ENCODE measurements around the gene TUT4.

DNA sequence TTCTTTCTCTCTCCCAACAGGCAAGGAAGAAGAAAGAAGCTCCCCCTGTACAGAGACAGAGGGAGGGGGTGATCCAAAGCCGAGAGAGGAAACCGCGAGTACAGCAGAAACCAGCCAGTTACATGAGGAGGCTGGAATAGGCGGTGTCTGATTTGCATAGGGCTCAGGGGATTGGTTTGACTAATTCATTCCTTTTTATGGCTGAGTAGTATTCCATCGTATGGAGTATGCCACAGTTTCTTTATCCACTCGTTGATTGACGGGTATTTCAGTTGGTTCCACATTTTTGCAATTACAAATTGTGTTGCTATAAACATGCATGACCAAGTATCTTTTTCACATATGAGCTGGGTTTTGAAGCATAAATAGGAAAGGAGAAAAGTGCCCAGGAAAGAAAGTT lies 45.8 kb upstream of the TUT4 start:
- TF ChIP-seq, protein P1, sequence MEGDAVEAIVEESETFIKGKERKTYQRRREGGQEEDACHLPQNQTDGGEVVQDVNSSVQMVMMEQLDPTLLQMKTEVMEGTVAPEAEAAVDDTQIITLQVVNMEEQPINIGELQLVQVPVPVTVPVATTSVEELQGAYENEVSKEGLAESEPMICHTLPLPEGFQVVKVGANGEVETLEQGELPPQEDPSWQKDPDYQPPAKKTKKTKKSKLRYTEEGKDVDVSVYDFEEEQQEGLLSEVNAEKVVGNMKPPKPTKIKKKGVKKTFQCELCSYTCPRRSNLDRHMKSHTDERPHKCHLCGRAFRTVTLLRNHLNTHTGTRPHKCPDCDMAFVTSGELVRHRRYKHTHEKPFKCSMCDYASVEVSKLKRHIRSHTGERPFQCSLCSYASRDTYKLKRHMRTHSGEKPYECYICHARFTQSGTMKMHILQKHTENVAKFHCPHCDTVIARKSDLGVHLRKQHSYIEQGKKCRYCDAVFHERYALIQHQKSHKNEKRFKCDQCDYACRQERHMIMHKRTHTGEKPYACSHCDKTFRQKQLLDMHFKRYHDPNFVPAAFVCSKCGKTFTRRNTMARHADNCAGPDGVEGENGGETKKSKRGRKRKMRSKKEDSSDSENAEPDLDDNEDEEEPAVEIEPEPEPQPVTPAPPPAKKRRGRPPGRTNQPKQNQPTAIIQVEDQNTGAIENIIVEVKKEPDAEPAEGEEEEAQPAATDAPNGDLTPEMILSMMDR (conservative IDR thresholded peaks at IDR 0.05; ENCODE audit: low read length) = no peak
- no peak for TF ChIP-seq EZH2phosphoT487 (IDR thresholded peaks at IDR 0.05; ENCODE audit: borderline replicate concordance, low read depth, low read length)
